Bladder microvascular endothelial cell (primary cell): ENCODE results near the gene CDY2B. TPM values are rescaled to one million over a fixed set of nuclear protein-coding genes. Genes with fewer than 3 reads are reported as not detected.

ENCODE experiments used
- total RNA-seq: library from RNA; depleted of rRNA; stranded (reverse); fragments of >200 nt; gene quantifications from 2 replicates; pipeline ENCODE4 v1.2.3, GENCODE V29; 2014

Gene CDY2B
- total RNA-seq = not detected in 2 replicates

GRCh38 chrY:17880120-17880519, at the start of gene CDY2B:
Gene CDY2B (minus strand): TSS chrY:17880220. CDS start chrY:17879892, 328 bp downstream.

Other genes starting within 250 kb of the CDY2B start
- not detected in 2 replicates for gene CDY2A, start 145.6 kb upstream of the CDY2B start, total RNA-seq